Aorta (tissue), 5 donors: ENCODE results near the gene ACSBG1. TPM values are rescaled to one million over a fixed set of nuclear protein-coding genes. Genes with fewer than 3 reads are reported as not detected.

Experiments
- ATAC-seq: fragments of 200-7000 bp; cut with Tn5 transposase; one replicate; pipeline ENCODE4 v1.9.1; 2022; ENCODE audit warnings: moderate library complexity; ENCODE audit not compliant: low FRiP score
- DNase-seq, 2 donors: peaks; one replicate each; pipeline ENCODE4 v3.0.0-alpha.2; 2020
- H3K27ac ChIP-seq, 2 donors: one replicate each; pipeline ENCODE4 v1.5.1; 2013; ENCODE audit warnings: low read length in 2 of 2, mild to moderate bottlenecking in 2 of 2, moderate library complexity in 2 of 2, control low read depth in 1 of 2, inconsistent platforms in 1 of 2, low read depth in 1 of 2
- H3K27me3 ChIP-seq, 2 donors: one replicate each; pipeline ENCODE4 v1.6.1; 2013; ENCODE audit warnings: control low read depth in 1 of 2, low read length in 1 of 2, mild to moderate bottlenecking in 1 of 2, moderate library complexity in 1 of 2; ENCODE audit not compliant: insufficient read depth in 2 of 2, control insufficient read depth in 1 of 2
- H3K36me3 ChIP-seq, 2 donors: one replicate each; pipeline ENCODE4 v1.6.1; 2013; ENCODE audit warnings: control low read depth in 1 of 2, low read length in 1 of 2, mild to moderate bottlenecking in 1 of 2; ENCODE audit not compliant: insufficient read depth in 2 of 2, control insufficient read depth in 1 of 2
- H3K4me1 ChIP-seq, 2 donors: one replicate each; pipeline ENCODE4 v1.6.1; 2013; ENCODE audit warnings: low read length in 2 of 2, control low read depth in 1 of 2, mild to moderate bottlenecking in 1 of 2, moderate library complexity in 1 of 2; ENCODE audit not compliant: insufficient read depth in 2 of 2, control insufficient read depth in 1 of 2
- H3K4me3 ChIP-seq, 2 donors: one replicate each; pipeline ENCODE4 v1.5.1; 2013; ENCODE audit warnings: low read length in 2 of 2, control low read depth in 1 of 2, mild to moderate bottlenecking in 1 of 2
- H3K9me3 ChIP-seq: one replicate; pipeline ENCODE4 v1.6.1; 2013; ENCODE audit warnings: mild to moderate bottlenecking, low read length; ENCODE audit not compliant: control insufficient read depth
- WGBS, 2 donors: extraction: QIAGEN DNeasy Blood & Tissue Kit; methylation state at CpG; one replicate each; pipeline ENCODE4 v1.1.7; 2013; 5-methylcytosine and 5-hydroxymethylcytosine counted together
- intact Hi-C, 2 donors: fragments of 100-400 bp; cut with DNase I; formaldehyde crosslinking; loops; one replicate each; pipeline versions ENCODE4 v1.14.2 to v1.15.0; 2022
- long read RNA-seq, 2 donors: library from polyadenylated mRNA; unstranded; transcript quantifications; one replicate each; pipeline ENCODE4 v2.0.0, GENCODE V29; 2020 to 2021
- polyA plus RNA-seq, 2 donors: library from polyadenylated mRNA; stranded (reverse); fragments of 200-250 nt; gene quantifications; one replicate each; pipeline ENCODE4 v1.2.3, GENCODE V29; 2013
- total RNA-seq, 2 donors: library from RNA; stranded (reverse); fragmentation: NEBNext Ultra II Directional; extraction: Animal tissue kit (Norgen Biotek cat#: 25700); gene quantifications; one replicate each; pipeline ENCODE4 v1.2.1, GENCODE V29; 2021
- donor health status: healthy with polysubstance abuse.
- donor health status: Bipolar disorder and iron deficiency.
- donor health status: DM: no; HTN: no; CAD: no.
- donor health status: DM: no; HTN: no; CAD: no.
- donor health status: DM: yes; HTN: yes; CAD: no.

The ACSBG1 gene, protein sequence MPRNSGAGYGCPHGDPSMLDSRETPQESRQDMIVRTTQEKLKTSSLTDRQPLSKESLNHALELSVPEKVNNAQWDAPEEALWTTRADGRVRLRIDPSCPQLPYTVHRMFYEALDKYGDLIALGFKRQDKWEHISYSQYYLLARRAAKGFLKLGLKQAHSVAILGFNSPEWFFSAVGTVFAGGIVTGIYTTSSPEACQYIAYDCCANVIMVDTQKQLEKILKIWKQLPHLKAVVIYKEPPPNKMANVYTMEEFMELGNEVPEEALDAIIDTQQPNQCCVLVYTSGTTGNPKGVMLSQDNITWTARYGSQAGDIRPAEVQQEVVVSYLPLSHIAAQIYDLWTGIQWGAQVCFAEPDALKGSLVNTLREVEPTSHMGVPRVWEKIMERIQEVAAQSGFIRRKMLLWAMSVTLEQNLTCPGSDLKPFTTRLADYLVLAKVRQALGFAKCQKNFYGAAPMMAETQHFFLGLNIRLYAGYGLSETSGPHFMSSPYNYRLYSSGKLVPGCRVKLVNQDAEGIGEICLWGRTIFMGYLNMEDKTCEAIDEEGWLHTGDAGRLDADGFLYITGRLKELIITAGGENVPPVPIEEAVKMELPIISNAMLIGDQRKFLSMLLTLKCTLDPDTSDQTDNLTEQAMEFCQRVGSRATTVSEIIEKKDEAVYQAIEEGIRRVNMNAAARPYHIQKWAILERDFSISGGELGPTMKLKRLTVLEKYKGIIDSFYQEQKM
- total RNA-seq, result not detected
- polyA plus RNA-seq, result under 1 TPM; 0.18 to 0.25 TPM
- long read RNA-seq, donor 1, partial matches to known transcripts, result 0 of 2 reads
- long read RNA-seq, donor 1, other reads (novel, unspliced or antisense), result 2 of 2 reads
- long read RNA-seq, donor 2, partial matches to known transcripts, result 0 of 2 reads
- long read RNA-seq, donor 2, other reads (novel, unspliced or antisense), result 2 of 2 reads

- Histone ChIP-seq H3K27ac (no peak within 1 kb of the TSS), H3K4me3 (no peak within 1 kb of the TSS)
- intact Hi-C loops, result no loop called here
Measured at GRCh38 chr15:78234515-78235040, at the start of gene ACSBG1. Gene ACSBG1 (minus strand): TSS chr15:78234565. CDS start chr15:78234501, 64 bp downstream.

DNA sequence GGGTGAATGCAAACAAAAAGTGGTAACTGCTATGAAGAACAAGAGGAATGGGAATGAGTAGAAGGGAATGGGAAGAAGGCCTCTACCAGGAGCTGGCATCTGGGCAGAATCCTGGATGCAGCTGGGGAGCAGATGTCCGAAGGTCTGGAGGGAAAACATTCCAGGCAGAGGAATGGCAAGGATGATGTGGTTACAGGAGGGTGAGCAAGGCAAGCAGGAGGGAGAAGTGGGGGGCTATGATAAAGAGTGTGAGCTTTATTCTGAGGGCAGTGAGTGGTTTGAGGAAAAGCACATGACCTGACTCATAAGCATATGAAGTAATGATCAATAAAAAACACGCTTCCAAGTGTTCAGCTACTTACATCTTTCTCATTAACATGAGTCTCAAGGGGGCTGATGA is 48.0 kb upstream of the ACSBG1 start:
- Histone ChIP-seq H3K4me1 (no peaks in the 10 kb centered on the region), H3K27ac (no peak overlapping the region), H3K4me3 (no peak overlapping the region), H3K36me3 (peaks cover 4 to 15% of the 10 kb centered on the region in 2 donors), H3K27me3 (no peaks in the 10 kb centered on the region), H3K9me3 (no peaks in the 10 kb centered on the region)
- ATAC-seq (no peak), DNase-seq (no peak)
- 76 to 86% methylated on average over 2 of the region's 2 CpGs for WGBS, 2 donors
- intact Hi-C loops, result no loop called here

More at GRCh38 chr15:78234515-78235040, at the start of gene ACSBG1:
- no peaks in the 10 kb centered on the region for H3K27me3 ChIP-seq
- peak in 1 of 2 donors; percentile 37 for DNase-seq
- H3K36me3 ChIP-seq, result no peaks in the 10 kb centered on the region
- ATAC-seq, result no peak
- H3K9me3 ChIP-seq, result no peaks in the 10 kb centered on the region
- H3K4me1 ChIP-seq, result no peaks in the 10 kb centered on the region
- WGBS, 2 donors, result 57 to 61% methylated on average over 6 of the region's 6 CpGs

GRCh38 chr15:78280319-78281072 is 46.1 kb upstream of the ACSBG1 start:
- DNase-seq (no peak), ATAC-seq (no peak)
- H3K4me1 ChIP-seq, result no peaks in the 10 kb centered on the region
- H3K36me3 ChIP-seq, result peaks cover 4 to 14% of the 10 kb centered on the region in 2 donors
- no peaks in the 10 kb centered on the region for H3K27me3 ChIP-seq
- H3K9me3 ChIP-seq, result no peaks in the 10 kb centered on the region
- H3K27ac ChIP-seq, result no peak overlapping the region
- H3K4me3 ChIP-seq, result no peak overlapping the region
- intact Hi-C loops, result no loop called here
- WGBS, 2 donors, result 89 to 92% methylated on average over 13 of the region's 13 CpGs

- DNase-seq, result no peak
Measured at GRCh38 chr15:78276064-78276943, 41.9 kb upstream of the ACSBG1 start.

GRCh38 chr15:78274994-78275393 is 40.6 kb upstream of the ACSBG1 start:
- no peaks in the 10 kb centered on the region for H3K4me1 ChIP-seq
- no peaks in the 10 kb centered on the region for H3K27me3 ChIP-seq
- no peak for ATAC-seq
- no peak overlapping the region for H3K27ac ChIP-seq
- H3K4me3 ChIP-seq, result no peak overlapping the region
- WGBS, 2 donors, result 95 to 97% methylated on average over 5 of the region's 5 CpGs
- intact Hi-C loops, result no loop called here
- DNase-seq, result no peak
- H3K9me3 ChIP-seq, result no peaks in the 10 kb centered on the region
- peaks cover 0 to 6% of the 10 kb centered on the region in 2 donors for H3K36me3 ChIP-seq

More at GRCh38 chr15:78276064-78276943, 41.9 kb upstream of the ACSBG1 start:
- Histone ChIP-seq H3K4me1 (no peaks in the 10 kb centered on the region), H3K9me3 (no peaks in the 10 kb centered on the region), H3K27me3 (no peaks in the 10 kb centered on the region), H3K36me3 (peaks cover 0 to 9% of the 10 kb centered on the region in 2 donors), H3K4me3 (no peak overlapping the region), H3K27ac (no peak overlapping the region)
- 85% methylated on average over 6 of the region's 6 CpGs for WGBS, 2 donors
- intact Hi-C loops, result no loop called here
- peak; percentile 7 for ATAC-seq

- 94 to 96% methylated on average over 3 of the region's 3 CpGs for WGBS, 2 donors
- DNase-seq (no peak), ATAC-seq (no peak)
- Histone ChIP-seq H3K9me3 (no peaks in the 10 kb centered on the region), H3K27me3 (no peaks in the 10 kb centered on the region), H3K27ac (no peak overlapping the region), H3K4me3 (no peak overlapping the region), H3K4me1 (no peaks in the 10 kb centered on the region), H3K36me3 (peaks cover 0 to 5% of the 10 kb centered on the region in 2 donors)
- intact Hi-C loops, result no loop called here
Measured at GRCh38 chr15:78272776-78273175, 38.4 kb upstream of the ACSBG1 start.

DNA sequence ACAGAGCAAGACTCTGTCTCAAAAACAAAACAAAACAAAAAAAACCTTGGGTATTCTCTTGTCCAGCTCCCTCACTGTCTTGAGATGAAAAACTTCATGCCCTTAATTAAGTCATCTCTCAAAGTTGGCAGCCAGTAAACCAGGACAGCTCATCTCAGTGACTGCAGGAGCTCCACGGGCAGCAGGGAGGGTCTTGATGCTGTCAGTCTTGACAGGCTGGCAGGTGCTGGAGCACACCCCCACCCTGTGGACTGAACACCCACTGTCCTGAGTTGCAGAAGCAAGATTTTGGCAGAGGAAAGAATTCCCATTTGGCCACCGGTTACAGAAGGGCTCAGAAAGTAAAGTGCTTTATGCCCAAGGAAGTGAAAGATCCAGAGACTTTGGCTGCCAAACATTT is 38.0 kb upstream of the ACSBG1 start:
- no peak overlapping the region for H3K27ac ChIP-seq
- no peaks in the 10 kb centered on the region for H3K4me1 ChIP-seq
- H3K9me3 ChIP-seq, result no peaks in the 10 kb centered on the region
- peaks cover 0 to 5% of the 10 kb centered on the region in 2 donors for H3K36me3 ChIP-seq
- DNase-seq (no peak), ATAC-seq (no peak)
- no peaks in the 10 kb centered on the region for H3K27me3 ChIP-seq
- no peak overlapping the region for H3K4me3 ChIP-seq
- WGBS, 2 donors, result 76 to 82% methylated on average over 2 of the region's 2 CpGs
- intact Hi-C loops, result no loop called here
